ENCODE data around the gene SMG6.

The SMG6 gene

GRCh38 chr17:2297023-2297422, 6.6 kb downstream of the SMG6 start:
- no peak overlapping the region for H3K27ac ChIP-seq
- no peaks in the 10 kb centered on the region for H3K27me3 ChIP-seq (ENCODE audit: insufficient read depth, low read depth, severe bottlenecking)
- no peaks in the 10 kb centered on the region for H3K9me3 ChIP-seq (ENCODE audit: severe bottlenecking)
- DNase-seq, result no peak
- no peak overlapping the region for H3K4me3 ChIP-seq (ENCODE audit: low read depth, low read length)
- no peak for TF ChIP-seq CTCF (IDR thresholded peaks at IDR 0.05; ENCODE audit: low read depth, low read length)
- peaks cover 80% of the 10 kb centered on the region for H3K36me3 ChIP-seq

GRCh38 chr17:2295575-2295974, 8.0 kb downstream of the SMG6 start:
- Histone ChIP-seq H3K9me3 (ENCODE audit: severe bottlenecking) (no peaks in the 10 kb centered on the region), H3K36me3 (peaks cover 80% of the 10 kb centered on the region), H3K4me3 (ENCODE audit: low read depth, low read length) (no peak overlapping the region), H3K27ac (no peak overlapping the region), H3K27me3 (ENCODE audit: insufficient read depth, low read depth, severe bottlenecking) (no peaks in the 10 kb centered on the region)
- DNase-seq, result no peak
- TF ChIP-seq CTCF (IDR thresholded peaks at IDR 0.05; ENCODE audit: low read depth, low read length), result no peak

- no peaks in the 10 kb centered on the region for H3K9me3 ChIP-seq (ENCODE audit: severe bottlenecking)
- no peak for DNase-seq
Observed at GRCh38 chr17:2292100-2292499, 11.5 kb downstream of the SMG6 start.

GRCh38 chr17:2289878-2290478, 13.6 kb downstream of the SMG6 start:
- peaks cover 62% of the 10 kb centered on the region for H3K36me3 ChIP-seq
- no peaks in the 10 kb centered on the region for H3K27me3 ChIP-seq (ENCODE audit: insufficient read depth, low read depth, severe bottlenecking)
- no peaks in the 10 kb centered on the region for H3K9me3 ChIP-seq (ENCODE audit: severe bottlenecking)
- TF ChIP-seq CTCF (IDR thresholded peaks at IDR 0.05; ENCODE audit: low read depth, low read length), result no peak
- H3K4me3 ChIP-seq (ENCODE audit: low read depth, low read length), result no peak overlapping the region
- no peak overlapping the region for H3K27ac ChIP-seq
- DNase-seq, result no peak

More at GRCh38 chr17:2292100-2292499, 11.5 kb downstream of the SMG6 start:
- Histone ChIP-seq H3K27me3 (ENCODE audit: insufficient read depth, low read depth, severe bottlenecking) (no peaks in the 10 kb centered on the region), H3K36me3 (peaks cover 76% of the 10 kb centered on the region), H3K27ac (no peak overlapping the region), H3K4me3 (ENCODE audit: low read depth, low read length) (no peak overlapping the region)
- no peak for TF ChIP-seq CTCF (IDR thresholded peaks at IDR 0.05; ENCODE audit: low read depth, low read length)

GRCh38 chr17:2283302-2283701, 20.3 kb downstream of the SMG6 start:
- Histone ChIP-seq H3K4me3 (ENCODE audit: low read depth, low read length) (no peak overlapping the region), H3K9me3 (ENCODE audit: severe bottlenecking) (no peaks in the 10 kb centered on the region), H3K27ac (no peak overlapping the region), H3K36me3 (peaks cover 71% of the 10 kb centered on the region), H3K27me3 (ENCODE audit: insufficient read depth, low read depth, severe bottlenecking) (no peaks in the 10 kb centered on the region)
- DNase-seq, result no peak
- TF ChIP-seq CTCF (IDR thresholded peaks at IDR 0.05; ENCODE audit: low read depth, low read length), result no peak

GRCh38 chr17:2282297-2282873, 21.2 kb downstream of the SMG6 start:
- DNase-seq, result no peak
- Histone ChIP-seq H3K27me3 (ENCODE audit: insufficient read depth, low read depth, severe bottlenecking) (no peaks in the 10 kb centered on the region), H3K9me3 (ENCODE audit: severe bottlenecking) (no peaks in the 10 kb centered on the region), H3K27ac (no peak overlapping the region), H3K36me3 (peaks cover 69% of the 10 kb centered on the region), H3K4me3 (ENCODE audit: low read depth, low read length) (no peak overlapping the region)
- TF ChIP-seq CTCF (IDR thresholded peaks at IDR 0.05; ENCODE audit: low read depth, low read length), result peak; percentile 27; the same call in 1 of the 2 replicates
